Activated B cell treated with CpG ODN at 0.5 μM for 24 hours (primary cell): Measurements from ENCODE around the gene NEBL. TPM values are rescaled to one million over a fixed set of nuclear protein-coding genes. Genes with fewer than 3 reads are reported as not detected.

Source experiments
- ATAC-seq: fragments of 200-7000 bp; cut with Tn5 transposase; one replicate; pipeline ENCODE4 v1.10.0; 2021; ENCODE audit warnings: low read depth, mild to moderate bottlenecking, moderate library complexity
- CTCF ChIA-PET: fragments of 350-600 bp; sonication (Branson Sonifier 250); formaldehyde crosslinking; loops from one replicate; lab custom pipeline; 2021; ENCODE audit warnings: antibody characterized with exemption; lab: Charles Lee
- POLR2A ChIA-PET: fragments of 350-600 bp; sonication (Branson Sonifier 250); formaldehyde crosslinking; loops from one replicate; lab custom pipeline; 2021; ENCODE audit warnings: antibody characterized with exemption; lab: Charles Lee
- DNase-seq: peaks from one replicate; pipeline ENCODE4 v3.0.0; 2022
- H3K27ac Mint-ChIP-seq: one replicate; pipeline ENCODE4 v1.8.0; 2020; ENCODE audit warnings: mixed read lengths
- H3K27me3 Mint-ChIP-seq: one replicate; pipeline ENCODE4 v1.8.0; 2021; ENCODE audit warnings: mixed read lengths
- H3K36me3 Mint-ChIP-seq: one replicate; pipeline ENCODE4 v1.8.0; 2021; ENCODE audit warnings: low read depth, mixed read lengths
- H3K4me1 Mint-ChIP-seq: one replicate; pipeline ENCODE4 v1.8.0; 2021; ENCODE audit warnings: mixed read lengths
- H3K4me3 Mint-ChIP-seq: one replicate; pipeline ENCODE4 v1.8.0; 2020; ENCODE audit warnings: mild to moderate bottlenecking, mixed read lengths
- H3K9me3 Mint-ChIP-seq: one replicate; pipeline ENCODE4 v1.8.0; 2020; ENCODE audit warnings: mixed read lengths
- intact Hi-C: fragments of 100-400 bp; cut with micrococcal nuclease; formaldehyde crosslinking; loops from one replicate; pipeline ENCODE4 v1.15.1; 2024
- total RNA-seq: library from RNA; stranded (reverse); gene quantifications from 2 replicates; pipeline ENCODE4 v1.2.3, GENCODE V29; 2022
- TF ChIP-seq, protein P1 (sequence below): fragments of 200-600 bp; IDR thresholded peaks from one replicate; pipeline ENCODE4 v1.8.0; 2022; ENCODE audit warnings: antibody characterized with exemption, mild to moderate bottlenecking

NEBL gene
- total RNA-seq, 1 donor from 2014 or later, result not detected

DNA sequence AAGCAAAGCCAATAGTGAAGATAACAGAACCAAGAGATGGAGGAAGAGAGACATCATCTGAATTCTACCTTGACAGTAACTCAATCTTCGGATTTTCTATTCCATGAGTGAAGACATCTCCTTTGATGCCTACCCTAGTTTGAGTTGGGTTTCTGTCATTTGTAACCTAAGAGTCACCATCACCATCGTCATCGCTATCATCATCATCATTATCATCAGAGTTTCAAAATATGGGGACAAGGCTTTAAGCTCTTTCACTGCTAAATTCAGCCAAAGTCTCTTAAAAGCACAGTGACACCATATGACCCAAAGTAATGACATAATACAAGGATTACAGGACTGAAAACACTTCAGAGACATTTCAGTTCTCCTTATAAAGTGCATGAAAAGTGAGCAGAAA, 57.2 kb downstream of the NEBL start:
- peaks cover 11% of the 10 kb centered on the region for H3K9me3 Mint-ChIP-seq
- intact Hi-C loops, result no loop called here
- no peak overlapping the region for H3K27ac Mint-ChIP-seq
- TF ChIP-seq, protein P1, sequence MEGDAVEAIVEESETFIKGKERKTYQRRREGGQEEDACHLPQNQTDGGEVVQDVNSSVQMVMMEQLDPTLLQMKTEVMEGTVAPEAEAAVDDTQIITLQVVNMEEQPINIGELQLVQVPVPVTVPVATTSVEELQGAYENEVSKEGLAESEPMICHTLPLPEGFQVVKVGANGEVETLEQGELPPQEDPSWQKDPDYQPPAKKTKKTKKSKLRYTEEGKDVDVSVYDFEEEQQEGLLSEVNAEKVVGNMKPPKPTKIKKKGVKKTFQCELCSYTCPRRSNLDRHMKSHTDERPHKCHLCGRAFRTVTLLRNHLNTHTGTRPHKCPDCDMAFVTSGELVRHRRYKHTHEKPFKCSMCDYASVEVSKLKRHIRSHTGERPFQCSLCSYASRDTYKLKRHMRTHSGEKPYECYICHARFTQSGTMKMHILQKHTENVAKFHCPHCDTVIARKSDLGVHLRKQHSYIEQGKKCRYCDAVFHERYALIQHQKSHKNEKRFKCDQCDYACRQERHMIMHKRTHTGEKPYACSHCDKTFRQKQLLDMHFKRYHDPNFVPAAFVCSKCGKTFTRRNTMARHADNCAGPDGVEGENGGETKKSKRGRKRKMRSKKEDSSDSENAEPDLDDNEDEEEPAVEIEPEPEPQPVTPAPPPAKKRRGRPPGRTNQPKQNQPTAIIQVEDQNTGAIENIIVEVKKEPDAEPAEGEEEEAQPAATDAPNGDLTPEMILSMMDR, result no peak
- H3K36me3 Mint-ChIP-seq, result no peaks in the 10 kb centered on the region
- H3K27me3 Mint-ChIP-seq, result no peaks in the 10 kb centered on the region
- no peak for ATAC-seq
- CTCF ChIA-PET, result no interaction called here
- H3K4me1 Mint-ChIP-seq, result no peaks in the 10 kb centered on the region
- no peak for DNase-seq
- POLR2A ChIA-PET, result no interaction called here
- no peak overlapping the region for H3K4me3 Mint-ChIP-seq

- no peak overlapping the region for H3K27ac Mint-ChIP-seq
- no peaks in the 10 kb centered on the region for H3K4me1 Mint-ChIP-seq
- DNase-seq (no peak), ATAC-seq (no peak)
- TF ChIP-seq, protein P1, result no peak
- peaks cover 11% of the 10 kb centered on the region for H3K9me3 Mint-ChIP-seq
- no peak overlapping the region for H3K4me3 Mint-ChIP-seq
- intact Hi-C loops, result no loop called here
- H3K27me3 Mint-ChIP-seq, result no peaks in the 10 kb centered on the region
- ChIA-PET CTCF (no interaction called here), POLR2A (no interaction called here)
- no peaks in the 10 kb centered on the region for H3K36me3 Mint-ChIP-seq
These were observed 58.0 kb downstream of the NEBL start for GRCh38 chr10:20839141-20839540.

DNA sequence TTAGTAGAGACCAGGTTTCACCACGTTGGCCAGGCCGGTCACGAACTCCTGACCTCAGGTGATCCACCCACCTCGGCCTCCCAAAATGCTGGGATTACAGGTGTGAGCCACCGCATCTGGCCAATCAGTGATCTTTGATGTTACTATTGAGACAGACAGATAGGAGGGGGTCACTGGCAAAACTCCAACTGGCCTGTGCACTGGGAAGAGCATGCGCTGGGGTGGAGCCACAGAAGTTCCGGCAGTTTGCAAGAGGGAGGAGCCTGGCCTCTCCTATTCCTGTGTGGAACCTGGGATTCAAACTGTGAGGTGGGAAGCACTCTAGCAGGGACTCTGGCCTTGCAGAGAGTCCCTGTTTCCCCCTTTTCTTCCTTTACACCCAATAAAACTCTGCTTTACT, 60.7 kb downstream of the NEBL start:
- DNase-seq (no peak), ATAC-seq (no peak)
- intact Hi-C loops, result no loop called here
- Mint-ChIP-seq H3K4me3 (no peak overlapping the region), H3K9me3 (peaks cover 11% of the 10 kb centered on the region), H3K36me3 (no peaks in the 10 kb centered on the region), H3K4me1 (no peaks in the 10 kb centered on the region), H3K27me3 (no peaks in the 10 kb centered on the region), H3K27ac (no peak overlapping the region)
- TF ChIP-seq, protein P1, result no peak
- POLR2A ChIA-PET, result no interaction called here
- CTCF ChIA-PET, result no interaction called here

- H3K36me3 Mint-ChIP-seq, result no peaks in the 10 kb centered on the region
- CTCF ChIA-PET, result no interaction called here
- H3K9me3 Mint-ChIP-seq, result peaks cover 11% of the 10 kb centered on the region
- intact Hi-C loops, result no loop called here
- ATAC-seq, result no peak
- no peaks in the 10 kb centered on the region for H3K4me1 Mint-ChIP-seq
- POLR2A ChIA-PET, result no interaction called here
- H3K4me3 Mint-ChIP-seq, result no peak overlapping the region
- TF ChIP-seq, protein P1, result no peak
- DNase-seq, result no peak
- no peak overlapping the region for H3K27ac Mint-ChIP-seq
- no peaks in the 10 kb centered on the region for H3K27me3 Mint-ChIP-seq
These were observed 61.8 kb downstream of the NEBL start for GRCh38 chr10:20835335-20835734.

DNA sequence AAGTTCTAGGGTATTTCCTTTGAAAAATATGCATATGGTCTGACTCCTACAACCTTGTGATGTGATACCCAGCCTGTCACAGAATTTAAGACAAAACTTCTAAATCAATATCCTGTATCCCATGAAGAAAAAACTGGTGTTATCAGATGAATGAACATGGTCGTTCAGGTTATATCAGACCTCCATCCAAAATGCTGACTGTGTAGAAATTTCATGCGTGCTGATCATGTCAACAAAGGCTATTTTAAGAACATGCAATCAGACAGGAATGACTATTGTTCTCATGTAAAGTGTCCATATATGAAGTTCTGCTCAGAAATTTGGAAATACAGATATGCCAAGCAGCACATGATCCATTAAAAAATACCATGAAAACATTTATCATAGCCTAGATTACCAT, 62.3 kb downstream of the NEBL start:
- ATAC-seq (no peak), DNase-seq (no peak)
- Mint-ChIP-seq H3K4me1 (no peaks in the 10 kb centered on the region), H3K4me3 (no peak overlapping the region), H3K36me3 (no peaks in the 10 kb centered on the region), H3K27ac (no peak overlapping the region), H3K9me3 (peaks cover 11% of the 10 kb centered on the region), H3K27me3 (no peaks in the 10 kb centered on the region)
- intact Hi-C loops, result no loop called here
- POLR2A ChIA-PET, result no interaction called here
- TF ChIP-seq, protein P1, result no peak
- CTCF ChIA-PET, result no interaction called here
